MM.1S (cell line): ENCODE measurements around the gene BROX.

ENCODE experiments used
- CTCF ChIP-seq: fragments of 300-600 bp; sonication (generic); IDR thresholded peaks from 2 replicates; pipeline ENCODE4 v1.5.1; 2016; ENCODE audit warnings: antibody characterized with exemption, low read length, mixed read lengths
- EZH2phosphoT487 ChIP-seq: fragments of 300-600 bp; sonication (generic); IDR thresholded peaks from 2 replicates; pipeline ENCODE4 v1.6.1; 2018; ENCODE audit warnings: antibody characterized with exemption, low read length

GRCh38 chr1:222670110-222670509, 42.3 kb upstream of the BROX start:
- TF ChIP-seq CTCF (no peak), EZH2phosphoT487 (no peak)
